NT2/D1 (cell line): ENCODE measurements around the gene STRIP2.

ENCODE experiments used
- SUZ12 ChIP-seq: IDR thresholded peaks from 2 replicates; pipeline ENCODE4 v1.6.1; 2011; ENCODE audit not compliant: insufficient read length, insufficient read depth; ENCODE audit errors: extremely low read depth
- YY1 ChIP-seq: IDR thresholded peaks from 2 replicates; pipeline ENCODE4 v1.6.1; 2011; ENCODE audit not compliant: insufficient read length, insufficient read depth
- ZNF274 ChIP-seq: IDR thresholded peaks from 2 replicates; pipeline ENCODE4 v1.6.1; 2011; ENCODE audit warnings: mild to moderate bottlenecking, low read depth, low read length

GRCh38 chr7:129479831-129480230, 45.6 kb downstream of the STRIP2 start:
- TF ChIP-seq ZNF274 (no peak), YY1 (no peak), SUZ12 (no peak)
